Activated naive CD4-positive, alpha-beta T cell treated with anti-CD3 and anti-CD28 coated beads, Interleukin-2, amount 50 U/mL, for 16 hours (primary cell): Measurements from ENCODE around the gene MPZ.
"Not testable (repeated sequence)": the region's sequence is repeated elsewhere in the genome, so short reads cannot be mapped to it uniquely, and the experiment has no call there.

Experiments
- DNase-seq: peaks from one replicate; pipeline ENCODE4 v3.0.0-alpha.2; 2020

MPZ gene

DNA sequence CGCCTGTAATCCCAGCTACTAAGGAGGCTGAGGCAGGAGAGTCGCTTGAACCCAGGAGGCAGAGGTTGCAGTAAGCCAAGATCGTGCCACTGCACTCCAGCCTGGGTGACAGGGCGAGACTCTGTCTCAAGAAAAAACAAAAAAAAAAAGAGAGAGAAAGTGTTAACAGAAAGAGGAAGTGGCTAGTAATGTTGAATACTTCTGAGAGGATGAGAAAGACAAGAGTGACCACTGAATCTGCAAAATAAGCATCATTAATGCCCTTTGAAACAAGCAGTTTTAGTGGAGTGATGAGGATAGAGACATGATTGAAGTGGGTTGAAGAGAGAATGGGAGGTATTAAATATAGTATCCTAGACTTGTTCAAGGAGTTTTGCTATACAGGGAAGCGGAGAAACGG lies 11.7 kb downstream of the MPZ start:
- no peak for DNase-seq

DNA sequence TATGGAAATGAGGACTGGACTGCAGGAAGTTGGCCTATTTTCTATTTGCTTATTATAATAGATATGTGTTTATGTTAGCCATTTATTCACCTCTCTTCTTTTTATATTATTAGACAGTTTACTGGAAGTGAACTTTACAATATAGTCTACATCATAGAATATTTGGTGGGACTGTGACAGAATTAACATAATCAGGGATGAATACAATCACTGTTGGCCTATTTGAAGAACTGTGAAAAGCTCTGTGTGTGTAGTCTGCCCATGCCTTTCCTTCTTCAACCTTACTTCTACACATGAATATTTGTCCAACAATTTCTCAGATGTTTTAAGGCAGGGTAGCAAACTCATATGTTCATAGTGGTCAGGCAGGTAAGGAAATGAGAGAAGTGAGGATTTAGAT lies 12.4 kb downstream of the MPZ start:
- DNase-seq, result no peak

DNA sequence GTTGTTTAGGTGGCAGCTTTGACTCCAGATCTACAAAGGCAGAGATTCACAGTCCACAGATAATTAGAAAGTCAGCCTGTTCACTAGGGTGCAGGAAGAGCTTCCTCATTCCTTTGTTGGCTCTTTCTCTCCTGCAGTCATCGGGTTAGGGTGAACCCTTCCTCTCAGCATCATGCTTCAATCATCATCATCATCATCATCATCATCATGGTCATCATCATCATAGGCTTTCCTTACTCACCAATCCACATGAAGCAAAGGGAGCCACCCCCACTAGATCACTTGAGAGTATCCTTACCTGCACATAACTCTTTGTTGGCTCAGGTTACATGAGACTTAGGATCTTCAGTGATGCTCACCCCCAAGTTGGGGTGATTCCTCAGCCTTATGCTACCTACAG lies 19.0 kb downstream of the MPZ start:
- DNase-seq, result no peak

DNA sequence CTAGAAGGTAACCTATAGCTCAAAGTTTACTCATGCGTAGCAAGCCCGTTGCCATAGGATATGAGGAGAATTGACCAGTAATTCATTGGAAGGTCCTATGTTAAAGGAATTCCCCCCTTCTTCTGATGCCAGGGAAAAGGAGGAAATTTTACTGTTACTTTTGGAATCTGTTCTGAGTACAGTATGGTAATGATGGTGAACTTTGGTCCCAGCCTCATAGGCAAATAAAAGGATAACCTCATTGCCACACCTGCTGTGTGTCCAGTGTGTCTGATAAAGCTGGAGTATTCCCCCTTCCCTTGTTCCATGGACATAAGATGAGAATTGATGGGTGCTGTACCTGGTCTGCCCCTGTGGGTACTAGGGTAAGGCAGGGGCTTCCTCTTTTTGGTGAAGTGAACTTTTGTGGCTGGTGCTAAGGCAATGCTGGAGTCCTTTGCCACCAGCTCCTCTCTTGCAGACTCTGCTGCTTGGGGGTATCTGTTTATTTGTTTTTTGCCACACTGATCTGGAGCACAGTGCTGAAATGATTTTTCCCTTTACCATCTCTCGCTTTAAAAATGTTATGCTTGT lies 22.2 kb downstream of the MPZ start:
- DNase-seq, result no peak

DNA sequence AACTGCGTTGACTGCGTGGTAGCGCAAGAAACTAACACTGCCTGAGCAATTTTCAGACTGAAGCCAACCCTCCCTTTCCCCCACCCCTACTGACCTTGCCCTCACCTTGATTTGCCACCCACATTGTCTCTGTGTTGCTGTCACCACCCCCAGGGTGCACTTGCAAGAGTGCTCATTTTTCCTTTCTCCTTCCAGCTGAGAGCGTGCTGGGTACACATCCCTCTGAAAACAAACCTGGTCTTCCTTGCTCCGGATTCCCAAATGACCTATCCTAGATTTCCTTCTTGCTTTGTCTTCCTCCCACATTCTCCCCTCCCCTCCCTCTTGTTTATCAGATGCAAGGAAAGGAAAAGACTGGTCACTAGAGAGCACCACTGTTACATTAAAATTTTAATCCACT lies 24.2 kb downstream of the MPZ start:
- DNase-seq, result no peak

DNA sequence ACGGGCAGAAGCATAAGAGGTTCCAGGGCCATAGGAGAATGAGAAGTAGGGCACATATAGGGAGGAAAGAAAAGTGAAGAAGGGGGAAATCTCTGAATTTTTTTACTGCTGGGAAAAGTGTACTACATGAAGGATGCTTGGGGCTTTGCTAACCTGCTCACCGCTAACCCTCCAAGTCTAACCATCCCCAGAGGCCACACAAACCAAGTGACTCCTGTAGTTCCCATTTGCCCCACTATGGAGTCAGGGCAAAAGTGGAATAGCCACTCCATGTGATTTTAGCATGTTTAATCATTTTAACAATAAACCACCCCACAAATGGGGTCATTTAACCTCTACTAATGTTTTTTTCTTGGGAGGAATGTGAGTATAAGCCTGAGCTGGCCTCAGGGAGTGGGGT lies 24.7 kb downstream of the MPZ start:
- no peak for DNase-seq

DNA sequence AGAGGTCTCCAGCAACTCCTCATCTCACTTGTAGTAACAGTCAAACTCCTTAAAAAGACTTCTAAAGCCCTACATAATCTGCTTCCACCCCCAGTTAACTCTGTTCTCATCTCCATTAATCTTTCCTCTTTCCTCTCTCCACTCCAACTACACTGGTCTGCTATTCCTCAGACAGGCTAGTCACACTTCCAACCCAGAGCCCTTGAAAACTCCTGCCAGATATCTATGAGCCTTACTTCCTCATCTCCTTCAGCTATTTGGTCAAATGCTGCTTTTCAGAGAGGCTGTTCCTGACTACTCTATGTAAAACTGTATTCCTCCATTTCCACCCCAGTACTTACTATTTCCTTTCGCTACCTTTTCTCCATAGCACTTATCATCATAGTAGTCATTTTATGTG lies 26.8 kb downstream of the MPZ start:
- no peak for DNase-seq

DNA sequence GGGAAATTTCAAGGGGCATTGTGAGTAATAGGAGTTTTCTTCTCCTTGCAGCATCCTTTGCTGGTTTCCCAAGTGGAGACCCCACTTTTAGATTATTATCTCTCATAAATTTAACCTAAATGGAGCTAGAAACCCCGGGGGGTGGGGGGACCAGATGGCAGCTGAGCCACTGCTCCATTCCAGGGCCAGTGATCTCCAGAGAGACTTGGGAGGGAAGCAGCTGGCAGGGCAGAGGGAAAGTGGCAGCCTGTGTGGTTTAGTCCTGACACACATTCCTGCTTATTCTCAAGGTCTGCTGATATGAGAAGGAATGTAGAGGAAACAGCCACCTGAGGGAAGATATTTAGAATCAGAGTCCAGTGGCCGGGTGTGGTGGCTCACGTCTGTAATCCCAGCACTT lies 34.9 kb downstream of the MPZ start:
- DNase-seq, result no peak

DNA sequence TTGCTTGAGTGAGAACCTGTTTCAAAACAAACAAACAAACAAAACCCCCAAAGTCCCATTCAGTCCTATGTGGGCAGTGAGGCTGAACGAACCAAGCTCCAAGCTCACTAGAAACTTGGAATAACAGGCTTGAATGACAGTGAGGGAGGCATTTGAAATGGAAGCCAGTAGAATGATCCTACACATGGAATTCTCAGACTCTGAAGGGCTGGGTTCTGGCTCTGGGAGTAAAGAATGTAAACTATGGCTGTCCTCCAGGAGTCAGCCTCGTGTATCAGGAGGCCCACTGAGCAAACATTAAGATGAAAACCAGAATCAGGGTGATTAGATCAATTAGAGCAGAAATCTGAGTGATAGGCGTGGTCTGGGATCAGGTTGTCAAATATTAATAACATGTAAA lies 36.4 kb downstream of the MPZ start:
- no peak for DNase-seq

DNA sequence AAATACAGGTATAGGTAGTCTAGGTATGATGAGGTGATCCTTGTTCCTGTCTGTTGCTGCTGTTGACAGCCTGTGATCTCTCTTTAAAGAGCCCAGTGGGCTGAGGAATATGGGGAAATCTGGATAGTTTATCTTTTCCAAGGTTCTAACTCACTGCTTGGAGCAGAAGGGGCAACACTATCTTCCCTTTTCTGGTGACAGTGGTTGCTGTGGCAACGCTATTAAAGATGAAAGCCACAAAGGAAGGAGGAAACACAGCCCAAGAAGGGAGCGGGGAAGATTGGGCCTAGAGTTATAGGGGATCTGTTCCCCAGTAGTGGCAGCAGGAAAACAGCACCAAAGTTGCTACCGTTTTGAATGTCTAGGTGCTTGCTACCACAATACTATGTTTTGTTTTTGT lies 42.4 kb downstream of the MPZ start:
- DNase-seq, result no peak

DNA sequence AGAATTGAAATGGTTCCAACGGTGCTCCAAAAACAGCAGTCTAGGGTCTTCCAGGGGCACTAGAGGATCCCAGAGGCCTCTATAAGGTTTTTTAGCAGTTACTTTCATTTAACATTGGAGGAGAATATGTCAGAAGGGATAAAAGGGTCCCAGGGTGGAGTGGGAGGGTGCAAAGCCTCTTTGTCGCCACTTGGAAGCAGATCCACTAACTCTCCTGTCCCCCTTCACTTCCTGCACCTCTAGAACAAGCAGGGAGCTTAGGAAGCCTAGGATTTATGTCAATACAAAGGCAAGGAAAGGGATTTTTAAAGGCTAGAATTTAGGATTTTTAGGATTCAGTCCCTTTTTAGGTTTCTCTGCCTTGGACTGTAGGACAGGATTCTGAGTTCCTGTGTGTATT lies 42.9 kb downstream of the MPZ start:
- no peak for DNase-seq

DNA sequence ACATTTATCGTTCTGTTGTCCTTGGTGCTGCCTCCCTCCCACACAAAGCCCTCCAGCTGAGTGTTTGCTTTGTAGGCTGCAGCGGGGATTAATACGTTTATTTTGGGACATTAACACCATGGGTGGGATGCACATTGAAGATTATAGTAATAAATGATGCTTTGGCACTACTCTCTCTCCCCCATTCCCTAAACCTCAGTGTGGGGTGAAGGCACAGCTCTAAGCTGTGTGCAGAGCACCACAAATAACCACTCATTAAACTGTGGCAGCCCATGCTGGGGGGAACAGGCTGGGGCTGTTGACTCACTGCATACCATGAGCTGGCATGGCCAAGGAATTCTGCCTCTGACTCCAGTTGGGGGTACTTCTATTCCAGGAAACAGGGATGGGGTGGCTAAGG lies 43.6 kb downstream of the MPZ start:
- DNase-seq, result no peak

DNA sequence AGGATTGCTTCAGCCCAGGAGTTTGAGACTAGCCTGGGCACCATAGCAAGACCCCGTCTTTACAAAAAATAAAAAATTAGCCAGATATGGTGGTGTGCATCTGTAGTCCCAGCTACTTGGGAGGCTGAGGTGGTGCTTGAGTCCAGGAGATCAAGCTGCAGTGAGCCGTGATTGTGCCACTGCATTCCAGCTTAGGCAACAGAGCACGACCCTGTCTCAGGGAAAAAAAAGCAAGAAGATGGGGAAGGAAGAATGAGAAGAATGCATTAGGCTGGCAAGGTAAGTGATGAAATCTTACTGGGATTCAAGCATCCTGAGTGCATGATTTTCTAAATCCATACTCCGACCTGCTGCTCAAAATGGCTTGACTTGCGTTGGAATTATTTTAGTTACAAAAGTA lies 44.5 kb downstream of the MPZ start:
- DNase-seq, result no peak

DNA sequence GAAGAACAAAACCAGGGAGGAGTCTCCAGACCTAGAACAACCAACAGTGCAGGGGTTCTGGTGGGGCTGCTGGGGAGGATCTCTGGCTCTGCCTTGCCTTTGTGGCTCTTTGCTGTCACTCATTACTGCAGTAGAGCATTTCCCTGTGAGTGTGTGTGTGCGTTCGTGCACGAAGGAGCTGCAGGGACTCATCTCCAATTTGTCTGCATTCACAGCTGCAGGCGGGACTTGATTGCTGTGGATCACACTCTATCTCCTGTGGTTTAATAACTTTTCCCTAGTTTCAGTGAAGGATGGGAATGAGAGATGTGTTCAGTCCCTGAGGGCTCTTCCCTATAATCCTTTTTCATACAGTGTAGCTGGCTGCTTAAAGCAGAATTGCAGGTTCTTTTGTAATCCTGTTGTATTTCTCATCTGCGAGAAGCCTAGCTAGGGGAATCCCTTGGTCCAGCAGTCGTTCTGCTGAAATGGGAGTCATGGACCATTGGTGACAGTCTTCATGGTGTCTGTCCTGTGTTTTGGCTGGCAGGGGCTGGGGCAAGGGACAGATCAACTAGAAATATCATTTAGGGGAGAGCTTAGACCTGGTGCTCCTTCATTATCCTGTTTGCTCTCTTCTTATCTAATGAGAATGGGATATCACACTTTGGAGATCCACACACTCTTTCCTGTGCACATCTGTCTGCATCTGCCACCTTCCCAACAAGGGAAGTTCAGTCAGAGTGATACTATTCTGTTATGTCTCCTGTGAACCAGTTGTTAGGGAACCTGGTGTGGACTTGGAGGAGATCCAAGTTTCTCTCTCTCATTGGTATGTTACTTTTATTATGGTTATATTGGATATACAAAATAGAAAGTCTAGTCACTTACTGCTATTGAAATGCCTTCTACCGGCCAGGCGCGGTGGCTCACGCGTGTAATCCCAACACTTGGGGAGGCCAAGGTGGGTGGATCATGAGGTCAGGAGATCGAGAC lies 48.2 kb downstream of the MPZ start:
- no peak for DNase-seq

DNA sequence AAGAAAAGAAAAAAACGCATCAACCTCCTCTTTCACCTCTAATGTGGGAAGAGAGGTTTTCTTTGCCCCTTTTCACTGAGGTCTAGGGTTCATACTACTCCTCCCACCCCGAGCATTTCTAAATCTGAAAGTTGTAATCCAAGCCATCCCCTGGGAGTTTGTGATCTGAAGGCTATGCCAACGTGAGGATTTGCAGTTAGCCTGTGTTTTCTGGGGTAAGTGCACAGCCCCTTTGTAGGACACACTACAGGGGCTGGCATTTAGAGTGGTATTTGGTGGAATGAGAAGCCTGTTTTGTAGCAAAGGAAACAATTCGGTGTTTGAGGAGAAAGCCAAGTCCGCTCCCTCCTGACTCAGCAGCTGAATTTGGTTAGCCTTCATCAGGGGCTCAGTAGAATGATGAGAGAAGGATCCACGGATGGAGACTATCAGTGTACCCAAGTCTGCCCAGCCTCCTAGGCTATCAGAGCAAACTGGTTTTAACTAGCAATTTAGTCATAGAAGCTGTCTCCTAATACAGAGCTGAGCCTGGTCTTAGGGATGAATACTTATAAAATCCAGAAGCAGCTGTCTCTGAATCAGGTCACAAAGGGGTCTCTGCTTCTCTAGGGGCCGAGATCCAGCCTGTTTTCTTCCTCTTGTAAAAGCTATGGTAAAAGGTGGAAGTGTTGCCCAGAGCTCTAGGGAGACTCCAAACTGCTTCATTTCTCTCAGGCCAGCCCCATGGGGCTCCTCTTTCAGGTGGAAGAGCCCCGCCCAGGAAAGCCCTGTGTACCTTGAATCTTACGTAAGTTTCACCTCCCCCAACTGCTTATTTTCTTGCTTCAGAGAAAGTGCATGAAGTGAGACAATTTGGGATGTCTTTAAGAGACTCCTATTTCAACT lies 49.1 kb downstream of the MPZ start:
- DNase-seq, result no peak

DNA sequence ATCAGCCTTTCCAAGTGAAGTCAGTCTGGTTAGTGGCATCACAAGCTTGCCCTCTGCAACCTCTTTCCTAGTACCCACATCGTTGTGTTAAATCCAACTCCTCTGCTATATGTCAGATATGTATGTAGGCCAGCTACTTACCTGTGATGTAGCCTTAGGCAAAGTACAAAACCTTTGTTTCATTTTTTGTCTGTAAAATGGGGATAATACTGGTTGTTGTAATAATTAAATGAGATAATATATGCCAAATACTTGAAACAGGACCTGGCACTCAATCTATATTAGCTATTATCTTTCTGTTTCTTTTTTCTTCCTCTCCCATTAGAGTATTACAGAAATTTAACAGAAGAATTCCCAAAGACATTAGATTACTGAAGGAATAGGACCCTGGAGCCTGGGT lies 50.0 kb downstream of the MPZ start:
- DNase-seq, result no peak

DNA sequence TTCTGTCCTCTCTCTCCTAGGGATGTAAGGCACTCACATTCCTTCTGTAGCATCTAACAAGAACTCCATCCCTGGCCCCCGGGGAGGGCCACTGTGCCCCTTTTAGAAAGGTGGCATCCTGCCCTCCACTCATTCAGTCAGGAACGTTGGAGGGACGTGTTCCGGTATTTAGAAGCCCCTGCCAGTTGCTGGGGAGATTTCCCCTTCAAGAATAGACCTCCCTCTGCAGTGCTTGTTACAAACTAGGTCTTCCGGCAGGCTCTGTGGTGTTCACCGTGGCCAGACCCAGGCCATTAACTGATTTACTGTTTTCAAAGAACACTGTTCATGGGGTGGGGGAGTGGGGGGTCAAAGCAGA lies 50.4 kb downstream of the MPZ start:
- DNase-seq, result no peak

DNA sequence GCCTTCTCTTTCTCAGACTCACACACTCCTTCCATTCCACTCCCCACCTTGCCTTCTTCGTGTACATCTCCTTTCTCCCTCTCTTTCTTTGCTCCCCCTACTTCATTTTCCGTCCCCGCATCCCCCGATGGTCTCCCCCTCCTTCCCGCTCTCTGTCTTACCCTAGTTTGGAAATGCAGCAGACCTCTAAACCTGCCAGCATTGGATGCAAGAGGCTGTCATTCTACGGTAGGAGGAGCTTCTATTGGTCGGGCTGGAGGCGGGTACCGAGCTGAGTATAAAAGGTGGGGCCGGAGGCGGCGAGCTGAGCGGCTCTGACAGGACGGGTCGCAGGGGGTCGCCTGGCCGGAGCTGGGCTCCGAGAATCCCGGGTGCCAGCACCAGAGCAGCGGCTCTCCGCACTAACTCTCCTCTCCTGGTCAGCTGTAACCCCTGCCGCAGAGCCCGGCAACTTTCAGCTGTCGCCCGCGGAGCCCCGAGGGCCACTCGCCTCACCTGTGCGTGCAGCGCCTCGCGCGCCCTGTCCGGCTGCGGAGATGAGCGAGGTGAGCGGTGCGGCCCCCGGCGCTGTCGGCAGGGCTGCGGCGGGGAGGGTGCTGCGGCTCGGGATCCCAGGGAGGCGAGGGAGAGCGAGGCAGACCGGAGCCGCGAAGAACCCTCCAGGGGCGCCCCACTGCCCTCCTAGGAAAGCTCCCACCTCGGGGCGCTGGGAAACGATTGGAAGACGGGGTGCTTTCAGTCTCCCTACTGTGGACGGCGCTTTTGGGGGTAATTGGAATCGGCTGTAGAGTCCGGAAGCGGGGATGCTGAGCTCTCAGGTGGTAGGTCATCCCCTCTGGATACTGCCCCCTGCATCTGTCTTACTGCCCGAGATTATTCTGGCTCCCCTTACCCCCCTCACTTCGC lies 51.1 kb downstream of the MPZ start, which contains the start of gene PCP4L1:
PCP4L1 (plus strand) TSS at position 307 of the 906 bp plus-strand sequence; CDS start at position 537, 230 bp downstream.
- DNase-seq, result peak; percentile 45

DNA sequence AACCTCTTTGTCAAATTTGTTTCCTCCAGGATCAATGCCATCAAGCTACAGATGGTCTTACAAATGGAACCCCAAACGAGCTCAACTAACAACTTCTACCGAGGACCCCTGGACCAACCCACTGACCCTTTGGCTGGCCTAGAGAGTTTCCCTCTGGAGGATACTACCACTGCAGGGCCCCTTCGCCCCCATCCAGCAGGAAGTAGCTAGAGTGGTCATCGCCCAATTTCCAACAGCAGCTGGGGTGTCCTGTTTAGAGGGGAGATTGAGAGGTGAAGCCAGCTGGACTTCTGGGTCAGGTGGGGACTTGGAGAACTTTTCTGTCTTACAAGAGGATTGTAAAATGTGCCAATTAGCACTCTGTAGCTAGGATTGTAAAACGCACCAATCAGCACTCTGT lies 52.7 kb downstream of the MPZ start:
- not testable (repeated sequence) for DNase-seq

DNA sequence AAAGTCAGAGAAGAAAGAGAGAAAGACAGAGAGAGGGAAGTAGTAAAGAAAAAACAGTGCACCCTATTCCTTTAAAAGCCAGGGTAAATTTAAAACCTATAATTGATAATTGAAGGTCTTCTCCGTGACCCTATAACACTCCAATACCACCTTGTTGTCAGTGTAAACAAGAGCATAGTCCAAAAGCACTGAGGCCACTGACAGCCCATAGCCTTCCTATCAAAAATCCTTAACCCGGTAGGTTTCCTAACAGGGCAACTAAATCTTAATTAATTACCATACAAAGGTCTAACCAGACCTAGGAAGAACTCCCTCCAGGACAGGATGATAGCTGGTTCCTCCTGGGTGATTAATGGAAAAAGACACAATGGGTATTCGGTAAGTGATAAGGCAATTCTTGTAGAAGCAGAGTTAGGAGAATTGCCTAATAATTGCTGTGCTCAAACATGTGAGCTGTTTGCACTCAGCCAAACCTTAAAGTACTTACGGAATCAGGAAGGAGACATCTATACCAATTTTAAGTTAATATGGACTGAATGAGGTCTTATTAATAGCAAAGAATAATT lies 53.7 kb downstream of the MPZ start:
- not testable (repeated sequence) for DNase-seq

DNA sequence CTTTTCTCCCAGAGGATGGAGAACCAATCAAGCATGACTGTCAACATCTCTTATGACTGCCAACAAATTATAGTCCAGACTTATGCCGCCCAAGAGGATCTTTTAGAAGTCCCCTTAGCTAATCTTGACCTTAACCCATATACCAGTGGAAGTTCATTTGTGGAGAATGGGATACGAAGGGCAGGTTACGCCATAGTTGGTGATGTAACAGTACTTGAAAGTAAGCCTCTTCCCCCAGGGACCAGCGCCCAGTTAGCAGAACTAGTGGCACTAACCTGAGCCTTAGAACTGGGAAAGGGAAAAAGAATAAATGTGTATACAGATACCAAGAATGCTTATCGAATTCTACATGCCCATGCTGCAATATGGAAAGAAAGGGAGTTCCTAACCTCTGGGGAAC lies 54.5 kb downstream of the MPZ start:
- DNase-seq, result not testable (repeated sequence)
